Glutamatergic neuron (in vitro differentiated cells): ENCODE data around the gene PCED1B. TPM values are rescaled to one million over a fixed set of nuclear protein-coding genes. Genes with fewer than 3 reads are reported as not detected.

Experiments
- DNase-seq: peaks from one replicate; pipeline ENCODE4 v3.0.0; 2022
- H3K27ac Mint-ChIP-seq: one replicate; pipeline ENCODE4 v1.8.0; 2020; ENCODE audit warnings: mild to moderate bottlenecking, mixed read lengths, inconsistent platforms; ENCODE audit not compliant: unreplicated experiment
- H3K27me3 Mint-ChIP-seq: one replicate; pipeline ENCODE4 v1.8.0; 2020; ENCODE audit warnings: mild to moderate bottlenecking, moderate library complexity, mixed read lengths, inconsistent platforms; ENCODE audit not compliant: unreplicated experiment
- H3K36me3 Mint-ChIP-seq: one replicate; pipeline ENCODE4 v1.8.0; 2020; ENCODE audit warnings: mild to moderate bottlenecking, mixed read lengths, inconsistent platforms; ENCODE audit not compliant: unreplicated experiment
- H3K4me1 Mint-ChIP-seq: one replicate; pipeline ENCODE4 v1.8.0; 2020; ENCODE audit warnings: mild to moderate bottlenecking, low read depth, mixed read lengths, inconsistent platforms; ENCODE audit not compliant: unreplicated experiment
- H3K4me3 Mint-ChIP-seq: one replicate; pipeline ENCODE4 v1.8.0; 2020; ENCODE audit warnings: mild to moderate bottlenecking, mixed read lengths, inconsistent platforms; ENCODE audit not compliant: unreplicated experiment
- H3K9me3 Mint-ChIP-seq: one replicate; pipeline ENCODE4 v1.8.0; 2020; ENCODE audit warnings: mild to moderate bottlenecking, moderate library complexity, mixed read lengths, inconsistent platforms; ENCODE audit not compliant: unreplicated experiment
- CTCF ChIP-seq: fragments of 200-600 bp; sonication (generic); IDR thresholded peaks from one replicate; pipeline ENCODE4 v1.5.0; 2021; ENCODE audit not compliant: partially characterized antibody, unreplicated experiment
- total RNA-seq: library from RNA; stranded (reverse); fragmentation: NEBNext Ultra II Directional; extraction: Animal tissue kit (Norgen Biotek cat#: 25700); gene quantifications from one replicate; pipeline ENCODE4 v1.2.1, GENCODE V29; 2021; ENCODE audit not compliant: unreplicated experiment

The PCED1B gene
- total RNA-seq, 1 donor from 2014 or later: 0.27 TPM

DNA sequence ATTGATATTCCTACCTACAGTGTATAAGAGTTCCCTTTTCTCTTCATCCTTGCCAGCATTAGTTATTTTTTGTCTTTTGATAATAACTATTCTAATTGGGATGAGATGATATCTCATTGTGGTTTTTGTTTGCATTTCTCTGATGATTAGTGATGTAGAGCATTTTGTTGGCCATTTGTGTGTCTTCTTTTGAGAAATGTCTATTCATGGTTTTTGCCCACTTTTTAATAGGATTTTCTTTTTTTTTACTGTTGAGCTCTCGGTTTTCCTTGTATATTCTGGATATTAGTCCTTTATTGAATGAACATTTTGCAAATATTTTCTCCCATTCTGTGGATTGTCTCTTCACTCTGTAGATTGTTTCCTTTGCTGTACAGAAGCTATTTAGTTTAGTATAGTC, 79.9 kb downstream of the PCED1B start:
- no peaks in the 10 kb centered on the region for H3K4me1 Mint-ChIP-seq
- H3K4me3 Mint-ChIP-seq: no peak overlapping the region
- H3K27ac Mint-ChIP-seq: no peak overlapping the region
- no peak for TF ChIP-seq CTCF
- H3K27me3 Mint-ChIP-seq: no peaks in the 10 kb centered on the region
- no peak for DNase-seq
- H3K9me3 Mint-ChIP-seq: no peaks in the 10 kb centered on the region
- H3K36me3 Mint-ChIP-seq: no peaks in the 10 kb centered on the region

GRCh38 chr12:47160316-47161244, 81.2 kb downstream of the PCED1B start:
- no peaks in the 10 kb centered on the region for H3K4me1 Mint-ChIP-seq
- no peaks in the 10 kb centered on the region for H3K27me3 Mint-ChIP-seq
- H3K4me3 Mint-ChIP-seq: no peak overlapping the region
- H3K27ac Mint-ChIP-seq: no peak overlapping the region
- no peaks in the 10 kb centered on the region for H3K9me3 Mint-ChIP-seq
- TF ChIP-seq CTCF: no peak
- no peak for DNase-seq
- H3K36me3 Mint-ChIP-seq: no peaks in the 10 kb centered on the region

DNA sequence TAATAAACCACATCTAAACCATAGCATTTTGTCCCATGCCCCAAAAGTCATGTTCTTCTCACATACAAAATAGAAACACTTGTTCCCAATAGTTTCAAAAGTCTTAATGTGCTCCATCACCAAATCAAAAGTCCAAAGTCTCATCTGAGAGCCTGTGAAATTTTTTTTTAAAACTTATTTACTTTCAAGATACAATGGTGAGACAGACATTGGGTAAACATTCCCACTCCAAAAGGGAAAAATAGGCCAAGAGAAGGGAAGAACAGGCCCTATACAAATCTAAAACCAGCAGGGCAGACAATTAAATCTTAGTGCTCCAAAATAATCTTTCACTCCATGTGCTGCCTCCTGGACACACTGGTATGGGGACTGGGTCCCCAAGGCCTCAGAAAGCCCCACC, 84.7 kb downstream of the PCED1B start:
- Mint-ChIP-seq H3K36me3 (no peaks in the 10 kb centered on the region), H3K4me1 (no peaks in the 10 kb centered on the region)
- no peak for DNase-seq

GRCh38 chr12:47164724-47165439, 85.5 kb downstream of the PCED1B start:
- H3K9me3 Mint-ChIP-seq: no peaks in the 10 kb centered on the region
- TF ChIP-seq CTCF: no peak

More for the DNA sequence above, 84.7 kb downstream of the PCED1B start:
- Mint-ChIP-seq H3K27ac (no peak overlapping the region), H3K4me3 (no peak overlapping the region), H3K9me3 (no peaks in the 10 kb centered on the region), H3K27me3 (no peaks in the 10 kb centered on the region)
- no peak for TF ChIP-seq CTCF

DNA sequence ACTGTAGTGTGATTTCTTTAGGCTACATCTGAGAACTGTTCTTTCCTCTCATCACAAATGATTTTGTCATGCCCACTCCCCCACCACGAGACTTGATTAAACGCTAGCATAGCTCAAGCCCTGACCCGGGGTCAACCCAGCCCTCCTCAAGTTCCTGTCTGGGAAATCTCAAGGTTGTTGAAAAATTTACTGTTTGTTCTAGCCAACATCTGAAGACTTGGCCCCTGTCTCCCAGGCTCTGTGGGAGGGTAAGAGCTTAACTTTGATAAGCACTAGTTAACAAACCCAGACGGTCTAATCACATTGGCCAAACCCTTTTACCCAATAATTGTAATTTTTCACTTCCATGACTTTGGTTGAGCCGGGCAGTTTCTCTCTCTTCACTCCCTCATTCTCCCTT, 86.5 kb downstream of the PCED1B start:
- H3K9me3 Mint-ChIP-seq: no peaks in the 10 kb centered on the region
- no peaks in the 10 kb centered on the region for H3K36me3 Mint-ChIP-seq
- DNase-seq: no peak
- no peak overlapping the region for H3K27ac Mint-ChIP-seq
- no peak overlapping the region for H3K4me3 Mint-ChIP-seq
- H3K27me3 Mint-ChIP-seq: no peaks in the 10 kb centered on the region
- no peak for TF ChIP-seq CTCF
- no peaks in the 10 kb centered on the region for H3K4me1 Mint-ChIP-seq

More at GRCh38 chr12:47164724-47165439, 85.5 kb downstream of the PCED1B start:
- Mint-ChIP-seq H3K4me3 (no peak overlapping the region), H3K36me3 (no peaks in the 10 kb centered on the region), H3K27ac (no peak overlapping the region), H3K27me3 (no peaks in the 10 kb centered on the region), H3K4me1 (no peaks in the 10 kb centered on the region)
- DNase-seq: no peak
